C4-2B (cell line): ENCODE results near the gene BRD4.

Experiments used
- H3K27ac ChIP-seq: fragments of 450-650 bp; 2 replicates; pipeline ENCODE4 v1.5.1; 2017
- ZFX ChIP-seq: fragments of 450-650 bp; IDR thresholded peaks from 2 replicates; pipeline ENCODE4 v1.6.1; 2017
- TF ChIP-seq, protein P1 (sequence below): fragments of 450-650 bp; conservative IDR thresholded peaks from 2 replicates; pipeline ENCODE4 v1.5.1; 2017; ENCODE audit warnings: mild to moderate bottlenecking

Gene BRD4

DNA sequence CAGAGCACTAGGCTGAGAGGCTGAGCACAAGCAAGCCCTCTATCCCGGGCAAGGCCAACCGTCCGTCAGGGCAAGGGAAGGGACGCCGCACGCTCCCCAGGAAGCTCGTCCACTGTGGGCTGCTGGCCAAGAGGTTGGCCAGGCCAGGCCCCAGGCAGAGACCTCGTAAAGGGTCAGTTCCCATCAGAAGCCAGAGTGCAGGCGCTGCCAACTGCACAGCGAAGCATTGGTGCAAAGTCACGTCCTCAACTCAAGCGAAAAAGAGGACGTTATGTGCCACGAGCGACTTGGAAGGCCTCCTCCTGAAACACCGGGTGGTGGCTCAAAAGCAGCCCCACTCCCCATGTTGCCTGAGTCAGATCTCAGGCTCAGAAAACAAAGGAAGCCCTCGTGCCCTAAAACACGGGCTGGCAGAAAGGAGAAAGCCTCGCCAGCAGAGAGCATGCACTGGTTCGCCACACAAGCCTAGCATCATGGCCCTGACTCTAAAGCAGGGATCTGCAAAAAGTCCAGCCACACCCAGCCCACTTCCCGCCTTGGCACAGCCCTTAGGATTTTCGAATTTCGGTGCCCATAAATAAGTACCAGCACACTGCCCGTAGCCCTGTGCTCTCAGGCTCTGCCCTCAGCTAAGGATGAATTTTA is 42.6 kb upstream of the BRD4 start:
- H3K27ac ChIP-seq, result peak overlapping the region; percentile 48
- TF ChIP-seq, protein P1, sequence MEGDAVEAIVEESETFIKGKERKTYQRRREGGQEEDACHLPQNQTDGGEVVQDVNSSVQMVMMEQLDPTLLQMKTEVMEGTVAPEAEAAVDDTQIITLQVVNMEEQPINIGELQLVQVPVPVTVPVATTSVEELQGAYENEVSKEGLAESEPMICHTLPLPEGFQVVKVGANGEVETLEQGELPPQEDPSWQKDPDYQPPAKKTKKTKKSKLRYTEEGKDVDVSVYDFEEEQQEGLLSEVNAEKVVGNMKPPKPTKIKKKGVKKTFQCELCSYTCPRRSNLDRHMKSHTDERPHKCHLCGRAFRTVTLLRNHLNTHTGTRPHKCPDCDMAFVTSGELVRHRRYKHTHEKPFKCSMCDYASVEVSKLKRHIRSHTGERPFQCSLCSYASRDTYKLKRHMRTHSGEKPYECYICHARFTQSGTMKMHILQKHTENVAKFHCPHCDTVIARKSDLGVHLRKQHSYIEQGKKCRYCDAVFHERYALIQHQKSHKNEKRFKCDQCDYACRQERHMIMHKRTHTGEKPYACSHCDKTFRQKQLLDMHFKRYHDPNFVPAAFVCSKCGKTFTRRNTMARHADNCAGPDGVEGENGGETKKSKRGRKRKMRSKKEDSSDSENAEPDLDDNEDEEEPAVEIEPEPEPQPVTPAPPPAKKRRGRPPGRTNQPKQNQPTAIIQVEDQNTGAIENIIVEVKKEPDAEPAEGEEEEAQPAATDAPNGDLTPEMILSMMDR, result no peak
- TF ChIP-seq ZFX, result no peak

DNA sequence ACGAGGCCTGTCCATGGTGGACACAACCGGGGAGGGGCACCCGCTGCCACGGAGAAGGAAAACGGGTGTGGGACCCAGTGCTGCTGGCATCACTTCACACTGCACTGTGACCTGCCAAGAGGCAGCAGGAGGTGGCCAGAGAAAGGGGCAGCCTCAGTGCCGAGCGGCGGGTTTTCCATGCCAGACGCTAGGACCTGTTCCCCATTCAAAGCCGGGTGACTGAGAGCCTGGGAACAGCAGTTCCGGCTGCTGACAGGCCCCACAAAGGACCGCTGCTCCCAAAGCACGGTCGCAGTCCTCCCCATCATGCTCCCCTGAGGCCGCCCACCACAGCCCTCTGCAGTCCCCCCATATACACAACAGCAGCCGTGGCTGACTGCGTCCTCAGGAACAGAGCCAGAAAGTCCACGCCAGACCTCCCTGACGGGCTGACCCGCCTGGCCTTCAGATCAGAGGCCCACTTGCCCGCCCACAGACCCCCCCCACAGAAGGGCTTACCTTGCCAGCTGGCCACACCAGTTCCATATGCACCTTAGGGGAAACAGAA is 41.8 kb upstream of the BRD4 start:
- no peak for TF ChIP-seq ZFX
- TF ChIP-seq, protein P1, result no peak
- peak overlapping the region; percentile 48 for H3K27ac ChIP-seq

DNA sequence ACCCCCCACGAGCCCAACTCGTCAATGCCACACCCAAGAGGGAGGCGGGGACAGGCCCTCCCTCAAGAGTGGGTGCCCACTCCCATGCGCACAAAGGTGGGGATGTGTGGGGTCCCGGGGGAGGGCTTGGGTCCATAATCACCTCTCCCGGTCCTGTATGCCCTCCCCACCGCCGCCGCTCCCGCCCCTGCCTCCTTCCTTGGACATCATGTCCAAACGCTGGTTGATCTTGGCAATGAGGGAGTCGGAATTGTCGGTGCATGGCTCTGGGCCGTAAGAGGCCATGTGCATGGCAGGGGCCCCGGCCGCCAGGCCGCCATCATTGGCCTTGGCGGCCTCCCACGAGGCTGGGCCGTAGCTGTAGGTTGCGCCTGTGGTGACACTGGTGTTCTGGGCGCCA is 41.3 kb upstream of the BRD4 start:
- no peak overlapping the region for H3K27ac ChIP-seq
- TF ChIP-seq, protein P1, result no peak
- TF ChIP-seq ZFX, result no peak

DNA sequence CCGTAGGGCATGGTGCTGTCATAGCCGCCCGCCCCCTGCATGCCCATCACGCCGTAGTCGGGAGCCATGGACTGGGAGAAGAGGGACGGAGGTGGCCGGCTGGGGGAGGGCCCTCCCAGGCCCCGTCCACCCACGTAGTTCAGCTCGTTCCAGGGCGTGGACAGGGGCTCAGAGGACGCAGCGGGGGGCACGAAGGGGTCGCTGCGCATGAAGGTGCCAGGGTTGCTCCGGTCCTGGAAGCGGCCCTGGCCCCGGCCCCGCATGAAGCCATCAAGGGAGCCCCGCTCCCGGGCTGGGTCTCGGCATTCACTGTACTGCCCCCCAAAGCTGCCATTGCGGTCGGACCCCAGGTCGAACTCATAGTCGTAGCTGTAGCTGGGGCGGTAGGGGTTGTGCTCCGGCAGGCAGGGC is 40.6 kb upstream of the BRD4 start:
- TF ChIP-seq, protein P1, result no peak
- TF ChIP-seq ZFX, result no peak
- no peak overlapping the region for H3K27ac ChIP-seq

DNA sequence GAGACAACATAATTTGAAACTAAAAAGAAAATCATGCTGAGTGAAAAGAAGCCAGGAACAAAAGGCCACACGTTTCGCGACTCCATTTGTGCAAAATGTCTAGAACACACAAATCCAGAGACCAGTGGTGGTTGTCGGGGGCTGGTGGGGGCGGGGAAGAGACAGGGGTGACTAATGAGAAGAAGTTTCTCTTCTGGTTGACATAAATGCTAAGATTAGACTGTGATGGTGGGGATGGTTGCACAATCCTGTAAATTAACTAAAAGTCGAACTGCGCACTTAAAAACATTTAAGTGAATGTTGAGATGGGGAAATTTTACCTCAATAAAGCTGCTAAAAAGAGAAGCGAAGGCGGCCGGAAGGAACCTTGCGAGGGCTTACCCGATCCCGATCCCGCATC is 40.1 kb upstream of the BRD4 start:
- no peak for TF ChIP-seq ZFX
- TF ChIP-seq, protein P1, result no peak
- H3K27ac ChIP-seq, result no peak overlapping the region

DNA sequence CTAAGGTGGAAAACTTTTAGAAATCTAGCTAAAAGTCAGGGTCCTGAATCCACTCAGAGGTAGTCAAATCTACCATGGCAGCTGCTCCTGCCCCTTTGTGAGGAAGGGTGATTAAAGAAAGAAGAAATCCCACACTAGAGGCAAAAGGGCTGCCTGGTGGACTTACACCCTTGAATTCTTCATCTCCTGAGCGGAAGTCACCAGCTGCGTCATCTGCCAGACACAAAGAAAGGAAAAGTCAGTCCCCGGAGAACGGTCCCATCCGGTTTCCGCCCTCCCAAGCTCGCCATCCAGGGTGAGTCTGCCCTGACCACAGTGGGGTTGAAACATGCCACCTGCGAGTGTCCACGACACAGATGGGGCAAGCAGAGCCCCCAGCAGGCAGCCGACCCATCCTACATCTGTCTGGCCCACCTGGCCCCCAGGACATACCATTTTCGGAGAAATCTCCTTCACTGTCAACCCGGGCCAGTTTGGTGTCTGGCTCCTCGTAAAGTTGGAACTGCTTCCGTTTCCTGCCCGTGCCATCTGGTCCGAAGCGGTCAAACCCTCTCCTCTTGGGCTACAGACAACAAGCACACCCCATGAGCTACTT is 39.5 kb upstream of the BRD4 start:
- no peak for TF ChIP-seq ZFX
- TF ChIP-seq, protein P1, result no peak

DNA sequence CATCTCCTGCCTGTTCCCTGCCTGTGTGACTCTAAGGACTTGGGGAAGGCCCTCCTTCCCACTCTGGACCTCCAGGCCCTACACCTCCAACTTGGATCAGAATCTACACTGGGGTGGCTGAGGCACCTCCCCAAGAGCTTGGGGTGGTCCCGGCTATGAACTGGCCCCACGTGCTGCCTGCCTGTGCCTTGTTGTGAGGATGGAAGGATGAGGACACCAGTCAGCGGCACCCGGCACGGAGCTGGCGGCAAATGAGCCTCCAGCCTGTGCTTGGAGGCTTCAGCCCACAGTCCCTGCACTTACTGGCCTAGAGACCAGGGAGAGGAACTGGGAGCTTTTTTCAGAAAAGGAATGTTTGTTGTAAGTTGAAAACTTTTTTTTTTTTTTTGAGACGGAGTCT is 38.8 kb upstream of the BRD4 start:
- no peak for TF ChIP-seq ZFX
- TF ChIP-seq, protein P1, result no peak
- H3K27ac ChIP-seq, result no peak overlapping the region

More for the DNA sequence above, 39.5 kb upstream of the BRD4 start:
- H3K27ac ChIP-seq, result no peak overlapping the region
